Left ventricle myocardium inferior (tissue), 1 donor: ENCODE measurements around the gene USF2. TPM values are rescaled to one million over a fixed set of nuclear protein-coding genes. Genes with fewer than 3 reads are reported as not detected.

ENCODE experiments used
- DNase-seq: peaks from one replicate; pipeline ENCODE4 v3.0.0-alpha.2; 2020
- H3K27ac ChIP-seq: fragments of 200-600 bp; replicated peaks from 2 replicates; pipeline ENCODE4 v1.8.0; 2021
- H3K27me3 ChIP-seq: fragments of 200-600 bp; 2 replicates; pipeline ENCODE4 v1.8.0; 2021; ENCODE audit warnings: low read depth
- H3K36me3 ChIP-seq: fragments of 200-600 bp; 2 replicates; pipeline ENCODE4 v1.8.0; 2021
- H3K4me1 ChIP-seq: fragments of 200-600 bp; 2 replicates; pipeline ENCODE4 v1.8.0; 2021
- H3K4me3 ChIP-seq: fragments of 200-600 bp; 2 replicates; pipeline ENCODE4 v1.8.0; 2021; ENCODE audit warnings: mild to moderate bottlenecking, moderate library complexity
- H3K9me3 ChIP-seq: fragments of 200-600 bp; replicated peaks from 2 replicates; pipeline ENCODE4 v1.8.0; 2021
- intact Hi-C: fragments of 100-400 bp; cut with micrococcal nuclease; formaldehyde crosslinking; loops from one replicate; pipeline ENCODE4 v1.11.0; 2022
- total RNA-seq: library from RNA; stranded (reverse); fragmentation: NEBNext Ultra II Directional; extraction: Animal tissue kit (Norgen Biotek cat#: 25700); gene quantifications from one replicate; pipeline ENCODE4 v1.2.1, GENCODE V29; 2021
- TF ChIP-seq, protein P1 (sequence below): fragments of 200-600 bp; IDR thresholded peaks from 2 replicates; pipeline ENCODE4 v1.8.0; 2021; ENCODE audit warnings: antibody characterized with exemption, mild to moderate bottlenecking, borderline replicate concordance
- donor health status: DM: no; HTN: yes; CAD: no; lungs with severe emphysema.

The USF2 gene
- total RNA-seq, 1 donor from 2014 or later, result 147 TPM

DNA sequence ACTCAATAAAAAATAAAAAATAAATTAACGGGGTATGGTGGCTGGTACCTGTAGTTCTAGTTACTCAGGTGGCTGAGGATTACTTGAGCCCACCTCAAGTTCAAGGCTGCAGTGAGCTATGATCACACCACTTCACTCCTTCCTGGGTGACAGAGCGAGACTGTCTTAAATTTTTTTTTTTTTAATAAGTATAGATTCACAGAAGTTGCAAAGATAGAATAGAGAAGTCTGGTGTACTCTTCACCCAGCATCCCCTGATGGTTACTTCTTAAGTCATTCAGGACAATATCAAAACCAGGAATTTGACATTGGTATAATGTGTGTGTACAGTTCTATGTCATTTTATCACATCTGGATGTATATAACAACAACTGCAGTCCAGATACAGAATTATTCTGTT is 52.5 kb downstream of the USF2 start:
- intact Hi-C loops, result no loop called here
- TF ChIP-seq, protein P1, sequence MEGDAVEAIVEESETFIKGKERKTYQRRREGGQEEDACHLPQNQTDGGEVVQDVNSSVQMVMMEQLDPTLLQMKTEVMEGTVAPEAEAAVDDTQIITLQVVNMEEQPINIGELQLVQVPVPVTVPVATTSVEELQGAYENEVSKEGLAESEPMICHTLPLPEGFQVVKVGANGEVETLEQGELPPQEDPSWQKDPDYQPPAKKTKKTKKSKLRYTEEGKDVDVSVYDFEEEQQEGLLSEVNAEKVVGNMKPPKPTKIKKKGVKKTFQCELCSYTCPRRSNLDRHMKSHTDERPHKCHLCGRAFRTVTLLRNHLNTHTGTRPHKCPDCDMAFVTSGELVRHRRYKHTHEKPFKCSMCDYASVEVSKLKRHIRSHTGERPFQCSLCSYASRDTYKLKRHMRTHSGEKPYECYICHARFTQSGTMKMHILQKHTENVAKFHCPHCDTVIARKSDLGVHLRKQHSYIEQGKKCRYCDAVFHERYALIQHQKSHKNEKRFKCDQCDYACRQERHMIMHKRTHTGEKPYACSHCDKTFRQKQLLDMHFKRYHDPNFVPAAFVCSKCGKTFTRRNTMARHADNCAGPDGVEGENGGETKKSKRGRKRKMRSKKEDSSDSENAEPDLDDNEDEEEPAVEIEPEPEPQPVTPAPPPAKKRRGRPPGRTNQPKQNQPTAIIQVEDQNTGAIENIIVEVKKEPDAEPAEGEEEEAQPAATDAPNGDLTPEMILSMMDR, result no peak
- peaks cover 20% of the 10 kb centered on the region for H3K4me1 ChIP-seq
- no peak overlapping the region for H3K27ac ChIP-seq
- H3K27me3 ChIP-seq, result peaks cover 19% of the 10 kb centered on the region
- DNase-seq, result no peak
- no peak overlapping the region for H3K4me3 ChIP-seq
- peaks cover 8% of the 10 kb centered on the region for H3K9me3 ChIP-seq
- H3K36me3 ChIP-seq, result no peaks in the 10 kb centered on the region

DNA sequence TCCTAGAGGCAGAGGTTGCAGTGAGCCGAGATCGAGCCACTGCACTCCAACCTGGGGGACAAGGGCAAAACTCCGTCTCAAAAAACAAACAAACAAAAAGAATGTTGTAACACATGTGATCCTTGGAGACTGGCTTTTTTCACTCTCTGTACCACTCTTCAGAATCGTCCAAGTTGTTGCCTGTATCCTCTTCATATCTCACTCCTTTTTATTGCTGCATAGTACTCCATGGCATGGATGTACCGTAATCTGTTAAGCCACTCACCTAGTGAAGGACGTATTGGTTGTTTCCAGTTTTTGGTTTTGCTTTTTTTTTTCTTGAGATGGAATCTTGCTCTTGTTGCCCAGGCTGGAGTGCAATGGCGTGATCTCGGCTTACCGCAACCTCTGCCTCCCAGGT is 53.3 kb downstream of the USF2 start:
- TF ChIP-seq, protein P1, result no peak
- Histone ChIP-seq H3K4me3 (no peak overlapping the region), H3K27me3 (peaks cover 25% of the 10 kb centered on the region), H3K36me3 (no peaks in the 10 kb centered on the region), H3K27ac (no peak overlapping the region), H3K9me3 (peaks cover 8% of the 10 kb centered on the region), H3K4me1 (peaks cover 20% of the 10 kb centered on the region)
- DNase-seq, result no peak
- intact Hi-C loops, result no loop called here

DNA sequence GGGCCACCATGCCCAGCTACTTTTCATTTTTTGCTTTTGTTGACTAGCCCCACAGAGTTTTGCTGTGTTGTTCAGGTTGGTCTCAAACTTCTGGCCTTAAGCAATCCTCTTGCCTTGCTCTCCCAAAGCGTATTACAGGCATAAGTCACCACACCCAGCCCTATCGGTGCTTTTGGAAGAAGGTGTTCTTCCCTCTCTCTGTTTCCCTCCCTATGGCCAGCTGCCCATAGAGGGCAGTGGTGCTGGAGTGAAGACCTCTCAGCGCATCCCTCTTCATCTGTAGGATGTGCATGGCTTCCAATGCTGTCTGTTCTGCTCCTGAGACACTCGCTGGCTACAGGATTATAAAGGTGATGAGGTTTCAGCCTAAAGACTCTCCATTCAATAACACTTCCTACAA is 58.9 kb downstream of the USF2 start:
- Histone ChIP-seq H3K36me3 (no peaks in the 10 kb centered on the region), H3K27ac (no peak overlapping the region), H3K27me3 (peaks cover 63% of the 10 kb centered on the region), H3K4me1 (no peaks in the 10 kb centered on the region), H3K9me3 (no peaks in the 10 kb centered on the region), H3K4me3 (no peak overlapping the region)
- no peak for DNase-seq
- intact Hi-C loops, result no loop called here
- TF ChIP-seq, protein P1, result no peak

DNA sequence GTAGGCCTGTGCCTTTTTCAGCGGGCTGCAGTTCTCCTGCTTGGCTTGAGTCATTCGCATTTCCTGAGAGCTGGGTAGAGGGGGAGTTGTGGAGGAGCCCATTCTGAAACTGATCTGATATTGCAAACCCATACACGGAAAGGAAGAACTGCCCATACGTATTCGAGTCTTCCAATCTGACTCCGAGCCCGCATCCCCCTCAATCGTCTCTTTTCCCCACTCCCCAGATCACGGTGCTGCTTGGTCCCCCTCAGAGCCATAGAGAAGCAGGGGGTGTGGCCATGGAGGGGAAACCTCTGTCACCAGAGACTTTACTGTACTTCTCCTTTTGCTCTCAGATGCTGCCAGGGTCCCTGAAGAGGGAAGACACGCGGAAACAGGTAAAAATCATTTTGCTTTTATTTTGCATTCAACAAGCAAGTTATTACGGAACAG is 60.1 kb downstream of the USF2 start, which contains the start of gene CD22:
TSS of gene CD22 (plus strand) at position 337 of the 435 bp plus-strand sequence. CDS start 2,854 bp downstream, outside the sequence.
- H3K36me3 ChIP-seq, result no peaks in the 10 kb centered on the region
- TF ChIP-seq, protein P1, result no peak
- no peak for DNase-seq
- no peaks in the 10 kb centered on the region for H3K4me1 ChIP-seq
- intact Hi-C loops, result no loop called here
- H3K9me3 ChIP-seq, result no peaks in the 10 kb centered on the region
- H3K27me3 ChIP-seq, result peaks cover 75% of the 10 kb centered on the region
- H3K27ac ChIP-seq, result no peak within 1 kb of the TSS
- H3K4me3 ChIP-seq, result no peak within 1 kb of the TSS

DNA sequence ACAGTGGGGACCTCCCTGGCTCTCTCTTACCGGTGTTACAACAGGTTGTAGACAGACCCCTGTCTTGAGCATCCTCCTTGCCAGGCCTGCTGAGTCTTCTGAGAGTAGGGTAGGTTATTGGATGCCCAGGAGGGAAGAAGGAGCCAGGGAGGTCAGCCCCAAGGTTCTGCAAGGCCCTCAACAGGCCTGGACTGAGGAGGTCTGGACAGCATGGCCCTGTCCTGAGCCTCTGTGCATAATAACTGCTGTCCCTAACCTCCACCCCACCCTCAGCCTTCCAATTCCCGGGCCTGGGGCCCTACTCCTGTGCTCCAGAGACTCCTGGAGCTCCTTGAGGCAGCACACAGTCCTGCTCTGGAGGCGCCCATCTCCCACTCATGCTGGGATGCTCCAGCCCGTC is 60.6 kb downstream of the USF2 start:
- no peak overlapping the region for H3K4me3 ChIP-seq
- no peak for DNase-seq
- peaks cover 80% of the 10 kb centered on the region for H3K27me3 ChIP-seq
- TF ChIP-seq, protein P1, result no peak
- no peaks in the 10 kb centered on the region for H3K9me3 ChIP-seq
- no peaks in the 10 kb centered on the region for H3K4me1 ChIP-seq
- intact Hi-C loops, result no loop called here
- no peak overlapping the region for H3K27ac ChIP-seq
- no peaks in the 10 kb centered on the region for H3K36me3 ChIP-seq

Other genes starting within 250 kb of the USF2 start
- gene SCN1B, start 238.5 kb upstream of the USF2 start, total RNA-seq, result 52.8 TPM
- 3.4 TPM for gene HPN, start 227.2 kb upstream of the USF2 start, total RNA-seq
- gene FXYD3, start 153.1 kb upstream of the USF2 start, total RNA-seq, result 1.1 TPM
- gene LGI4, start 133.9 kb upstream of the USF2 start, total RNA-seq, result 8.4 TPM
- 509 TPM for gene FXYD1, start 130.1 kb upstream of the USF2 start, total RNA-seq
- gene FXYD7, start 125.7 kb upstream of the USF2 start, total RNA-seq, result not detected
- gene FXYD5, start 114.2 kb upstream of the USF2 start, total RNA-seq, result 23.4 TPM
- not detected for gene FAM187B, start 40.2 kb upstream of the USF2 start, total RNA-seq
- 4.5 TPM for gene LSR, start 20.0 kb upstream of the USF2 start, total RNA-seq
- gene HAMP, start 13.6 kb downstream of the USF2 start, total RNA-seq, result not detected
- gene MAG, start 23.2 kb downstream of the USF2 start, total RNA-seq, result not detected
- not detected for gene CD22, start 60.2 kb downstream of the USF2 start, total RNA-seq
- not detected for gene FFAR1, start 78.9 kb downstream of the USF2 start, total RNA-seq
- not detected for gene FFAR3, start 89.5 kb downstream of the USF2 start, total RNA-seq
- not detected for gene GPR42, start 102.1 kb downstream of the USF2 start, total RNA-seq
- gene FFAR2, start 179.3 kb downstream of the USF2 start, total RNA-seq, result 0.27 TPM
- gene KRTDAP, start 221.5 kb downstream of the USF2 start, total RNA-seq, result not detected
- 7.9 TPM for gene DMKN, start 244.7 kb downstream of the USF2 start, total RNA-seq